HG02840 (cell line): ENCODE results near the gene TMEM178A.

Experiments used
- ATAC-seq: cut with Tn5 transposase; IDR thresholded peaks from one replicate; pipeline ENCODE4 v1.9.1; 2021; ENCODE audit warnings: mild to moderate bottlenecking, moderate library complexity, moderate number of reproducible peaks; ENCODE audit not compliant: unreplicated experiment, low FRiP score

Gene TMEM178A

GRCh38 chr2:39735648-39736047 is 69.9 kb downstream of the TMEM178A start:
- ATAC-seq, result no peak

GRCh38 chr2:39736640-39737039 is 70.9 kb downstream of the TMEM178A start:
- no peak for ATAC-seq

- ATAC-seq, result no peak
Observed at GRCh38 chr2:39737661-39738060, 71.9 kb downstream of the TMEM178A start.

GRCh38 chr2:39738936-39739335 is 73.2 kb downstream of the TMEM178A start:
- no peak for ATAC-seq

- no peak for ATAC-seq
Observed at GRCh38 chr2:39739386-39739785, 73.7 kb downstream of the TMEM178A start.

GRCh38 chr2:39741871-39742270 is 76.2 kb downstream of the TMEM178A start:
- ATAC-seq, result no peak

GRCh38 chr2:39743269-39743776 is 77.6 kb downstream of the TMEM178A start:
- no peak for ATAC-seq

- no peak for ATAC-seq
Observed at GRCh38 chr2:39755466-39755865, 89.7 kb downstream of the TMEM178A start.

GRCh38 chr2:39757156-39757555 is 91.4 kb downstream of the TMEM178A start:
- no peak for ATAC-seq

- no peak for ATAC-seq
Observed at GRCh38 chr2:39762448-39762847, 96.7 kb downstream of the TMEM178A start.
